GM19025 (cell line): ENCODE data around the gene ATF7IP2.
"Not testable (repeated sequence)": the region's sequence is repeated elsewhere in the genome, so short reads cannot be mapped to it uniquely, and the experiment has no call there.

Source experiments
- ATAC-seq: cut with Tn5 transposase; IDR thresholded peaks from one replicate; pipeline ENCODE4 v1.9.1; 2021; ENCODE audit warnings: mild to moderate bottlenecking, low read depth, moderate library complexity; ENCODE audit not compliant: unreplicated experiment

ATF7IP2 gene, protein sequence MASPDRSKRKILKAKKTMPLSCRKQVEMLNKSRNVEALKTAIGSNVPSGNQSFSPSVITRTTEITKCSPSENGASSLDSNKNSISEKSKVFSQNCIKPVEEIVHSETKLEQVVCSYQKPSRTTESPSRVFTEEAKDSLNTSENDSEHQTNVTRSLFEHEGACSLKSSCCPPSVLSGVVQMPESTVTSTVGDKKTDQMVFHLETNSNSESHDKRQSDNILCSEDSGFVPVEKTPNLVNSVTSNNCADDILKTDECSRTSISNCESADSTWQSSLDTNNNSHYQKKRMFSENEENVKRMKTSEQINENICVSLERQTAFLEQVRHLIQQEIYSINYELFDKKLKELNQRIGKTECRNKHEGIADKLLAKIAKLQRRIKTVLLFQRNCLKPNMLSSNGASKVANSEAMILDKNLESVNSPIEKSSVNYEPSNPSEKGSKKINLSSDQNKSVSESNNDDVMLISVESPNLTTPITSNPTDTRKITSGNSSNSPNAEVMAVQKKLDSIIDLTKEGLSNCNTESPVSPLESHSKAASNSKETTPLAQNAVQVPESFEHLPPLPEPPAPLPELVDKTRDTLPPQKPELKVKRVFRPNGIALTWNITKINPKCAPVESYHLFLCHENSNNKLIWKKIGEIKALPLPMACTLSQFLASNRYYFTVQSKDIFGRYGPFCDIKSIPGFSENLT

DNA sequence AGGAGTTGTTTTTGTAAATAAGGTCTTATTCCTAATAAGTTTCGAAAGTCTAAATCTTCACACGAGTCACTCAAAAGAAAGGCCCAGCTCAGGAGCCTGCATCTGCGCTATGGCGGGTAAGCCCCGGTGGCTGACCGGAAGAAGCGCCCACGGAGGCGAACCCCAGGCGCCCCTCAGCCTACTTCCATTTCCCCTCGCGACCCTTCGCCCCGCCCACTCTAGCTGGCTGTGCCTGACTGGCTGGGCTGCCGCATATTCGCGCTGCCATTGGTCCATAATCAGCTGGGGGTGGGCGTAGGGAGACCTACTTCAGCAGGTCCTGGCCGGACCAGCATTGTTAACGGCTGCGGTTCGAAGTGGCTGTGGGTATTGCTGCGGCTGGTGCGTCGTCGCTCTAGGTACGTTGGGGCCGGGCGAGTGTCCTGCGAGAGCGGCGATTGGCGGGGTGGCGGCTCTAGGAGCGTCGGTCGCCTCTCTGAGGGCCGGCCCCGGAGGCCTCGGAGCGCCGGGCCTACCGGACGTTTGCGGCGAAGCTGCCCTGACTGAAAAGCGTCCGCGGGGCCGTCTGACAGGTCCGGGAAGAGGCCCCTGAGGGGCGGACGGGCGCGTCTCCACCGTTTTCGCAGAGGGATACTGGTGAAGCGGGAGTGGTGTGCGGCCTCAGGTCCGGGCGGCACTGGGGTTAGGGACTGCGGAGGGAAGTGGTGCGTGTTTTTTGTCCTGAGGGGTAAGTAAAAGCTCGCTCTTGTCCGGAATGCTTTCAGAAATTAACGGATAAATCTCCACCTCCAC lies at the start of gene ATF7IP2:
ATF7IP2 (plus strand) TSS at position 337 of the 792 bp plus-strand sequence. CDS start 44,560 bp downstream, outside the sequence.
- peak; percentile 93 for ATAC-seq

DNA sequence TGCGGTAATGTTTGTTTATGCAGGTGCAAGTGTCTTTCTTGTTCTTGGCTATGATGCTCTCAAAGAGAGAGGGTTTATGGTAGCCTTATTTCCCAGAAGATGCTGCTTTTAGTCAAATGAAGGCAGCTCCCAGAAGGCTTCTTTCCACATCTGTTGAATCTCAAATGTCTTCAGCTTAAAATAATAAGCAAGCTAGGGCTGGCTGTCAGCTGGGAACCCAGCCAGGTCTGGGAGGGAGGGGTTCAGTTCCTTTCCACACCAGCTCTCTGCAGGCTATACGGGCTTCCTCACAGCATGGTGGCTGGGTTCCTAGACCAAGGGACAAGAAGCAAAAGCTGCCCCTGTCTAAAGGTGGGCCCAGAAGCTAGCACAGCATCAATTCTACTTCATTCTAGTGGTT lies 47.4 kb upstream of the ATF7IP2 start:
- ATAC-seq = no peak

DNA sequence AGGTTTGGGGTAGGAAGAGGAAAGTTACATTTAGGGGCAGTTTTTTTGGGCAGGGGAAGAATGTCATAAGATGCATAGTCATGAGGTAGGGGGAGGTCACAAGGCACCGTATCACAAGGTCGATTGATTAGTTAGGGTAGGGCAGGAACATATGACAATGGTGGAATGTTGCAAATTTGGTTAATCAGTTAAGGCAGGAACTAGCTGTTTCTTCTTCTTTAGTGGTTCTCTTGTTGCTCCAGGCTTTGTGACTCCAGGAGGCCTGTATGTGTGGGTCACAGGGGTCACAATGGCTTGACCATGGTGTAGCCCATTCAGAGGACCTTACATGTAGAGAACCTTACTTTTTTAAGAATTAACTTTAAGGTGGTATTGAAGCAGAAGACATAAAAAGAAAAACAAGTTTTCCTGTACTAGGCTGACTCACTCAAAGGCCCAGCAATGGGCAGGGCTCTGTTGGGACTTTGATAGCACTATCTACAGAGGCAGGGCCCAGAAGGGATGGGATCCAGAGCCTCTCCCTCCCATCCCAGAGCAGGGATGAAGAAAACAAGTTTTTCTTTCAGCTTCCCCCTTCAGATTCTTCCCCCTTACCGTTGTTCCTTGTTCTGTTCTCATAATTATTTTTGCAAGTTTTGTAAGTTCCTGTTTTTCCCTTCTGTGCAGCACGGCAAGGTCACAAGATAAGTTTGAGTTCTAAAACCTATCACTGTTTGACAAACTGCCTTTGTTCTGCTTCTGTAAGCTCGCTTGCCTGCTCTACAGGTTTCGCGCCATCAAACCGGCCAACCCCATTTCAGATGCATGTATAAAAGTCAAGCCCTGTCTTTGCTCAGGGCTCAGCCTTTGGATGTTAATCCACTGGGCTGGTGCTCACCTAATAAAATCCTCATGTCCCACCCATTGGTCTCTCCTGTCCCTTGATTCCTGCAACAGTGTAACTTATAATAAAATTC lies 45.8 kb upstream of the ATF7IP2 start:
- ATAC-seq = no peak

DNA sequence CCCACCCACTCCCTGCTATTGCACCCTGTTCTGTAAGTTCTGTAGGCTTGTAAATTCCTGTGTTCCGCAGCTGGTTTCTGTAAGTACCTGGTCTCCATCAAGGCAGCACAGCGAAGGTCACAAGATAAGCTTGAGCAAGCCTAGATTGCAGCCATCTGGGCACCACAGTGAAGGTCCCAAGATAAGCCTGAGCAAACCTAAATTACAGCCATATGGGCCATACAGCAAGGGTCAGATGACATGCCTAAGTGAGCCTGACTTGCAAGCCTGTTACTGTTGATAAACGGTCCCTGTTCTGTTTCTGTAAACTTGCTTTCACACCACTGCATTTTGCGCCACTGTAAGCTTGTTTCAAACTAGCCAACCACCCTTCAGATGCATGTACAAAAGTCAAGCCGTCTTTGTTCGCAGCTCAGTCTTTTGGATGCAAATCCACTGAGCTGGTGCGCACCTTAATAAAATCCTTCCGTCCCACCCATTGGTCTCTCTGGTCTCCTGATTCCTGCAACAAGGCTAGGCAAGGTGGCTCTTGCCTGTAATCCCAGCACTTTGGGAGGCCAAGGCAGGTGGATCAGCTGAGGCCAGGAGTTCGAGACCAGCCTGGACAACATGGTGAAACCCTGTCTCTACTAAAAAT lies 42.6 kb upstream of the ATF7IP2 start:
- no peak for ATAC-seq

DNA sequence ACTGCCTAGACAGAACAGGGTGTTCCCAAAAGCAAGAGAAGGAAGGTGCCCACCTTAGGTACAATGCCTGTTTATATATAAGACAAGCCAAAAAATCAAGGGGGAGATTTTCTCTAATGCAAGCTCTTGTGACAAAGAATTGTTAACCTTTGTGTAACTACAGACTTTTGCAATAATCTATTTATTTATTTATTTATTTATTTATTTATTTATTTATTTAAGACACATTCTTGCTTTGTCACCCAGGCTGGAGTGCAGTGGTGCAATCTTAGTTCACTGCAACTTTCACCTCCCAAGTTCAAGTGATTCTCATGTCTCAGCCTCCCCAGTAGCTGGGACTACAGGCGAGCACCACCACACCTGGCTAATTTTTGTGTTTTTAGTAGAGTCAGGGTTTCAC lies 41.2 kb upstream of the ATF7IP2 start:
- ATAC-seq = not testable (repeated sequence)

DNA sequence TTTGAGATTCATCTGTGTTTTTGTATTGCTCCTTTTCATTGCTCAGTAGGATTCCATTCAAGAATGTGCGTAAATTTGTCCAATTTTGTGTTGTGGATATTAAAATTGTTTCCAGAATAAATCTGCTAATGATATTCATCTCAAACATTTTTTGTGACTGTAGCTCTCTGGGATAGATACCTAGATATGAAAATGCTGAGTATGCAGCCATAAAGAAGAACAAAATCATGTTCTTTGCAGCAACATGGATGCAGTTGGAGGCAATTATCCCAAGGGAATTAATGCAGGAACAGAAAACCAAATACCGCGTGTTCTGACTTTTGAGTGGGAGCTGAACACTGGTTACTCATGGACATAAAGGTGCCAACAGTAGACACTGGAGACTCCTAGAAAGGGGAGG lies 40.2 kb upstream of the ATF7IP2 start:
- no peak for ATAC-seq

DNA sequence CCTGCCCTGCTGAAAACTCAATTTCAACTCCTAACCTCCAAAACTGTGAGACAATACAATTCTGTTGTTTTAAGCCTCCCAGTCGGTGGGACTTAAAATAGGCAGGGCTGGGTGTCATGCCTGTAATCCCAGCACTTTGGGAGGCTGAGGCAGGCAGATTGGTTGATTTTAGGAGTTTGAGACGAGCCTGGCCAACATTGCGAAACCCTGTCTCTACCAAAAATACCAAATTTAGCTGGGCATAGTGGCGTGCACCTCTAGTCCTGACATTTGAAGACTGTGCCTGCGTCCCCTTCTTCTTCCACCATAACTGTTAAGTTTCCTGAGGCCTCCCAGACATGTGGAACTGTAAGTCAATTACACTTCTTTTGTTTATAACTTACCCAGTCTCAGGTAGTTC lies 36.0 kb upstream of the ATF7IP2 start:
- no peak for ATAC-seq

DNA sequence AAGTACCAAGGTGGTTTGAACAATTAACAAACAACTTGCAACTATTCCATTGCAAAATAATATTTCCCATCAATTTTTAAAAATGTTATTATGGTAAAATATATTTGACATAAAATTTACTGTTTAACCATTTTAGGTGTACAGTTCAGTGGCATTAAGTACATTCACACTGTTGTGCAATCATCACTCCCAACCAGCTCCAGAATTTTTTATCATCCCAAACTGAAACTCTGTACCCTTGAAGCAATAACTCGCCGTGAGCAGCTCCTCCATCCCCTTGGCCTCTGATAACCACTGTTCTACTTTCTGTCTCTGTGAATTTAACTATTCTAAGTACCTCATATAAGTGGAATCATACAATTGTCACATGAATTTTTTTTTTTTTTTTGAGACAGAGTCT lies 33.6 kb upstream of the ATF7IP2 start:
- no peak for ATAC-seq

DNA sequence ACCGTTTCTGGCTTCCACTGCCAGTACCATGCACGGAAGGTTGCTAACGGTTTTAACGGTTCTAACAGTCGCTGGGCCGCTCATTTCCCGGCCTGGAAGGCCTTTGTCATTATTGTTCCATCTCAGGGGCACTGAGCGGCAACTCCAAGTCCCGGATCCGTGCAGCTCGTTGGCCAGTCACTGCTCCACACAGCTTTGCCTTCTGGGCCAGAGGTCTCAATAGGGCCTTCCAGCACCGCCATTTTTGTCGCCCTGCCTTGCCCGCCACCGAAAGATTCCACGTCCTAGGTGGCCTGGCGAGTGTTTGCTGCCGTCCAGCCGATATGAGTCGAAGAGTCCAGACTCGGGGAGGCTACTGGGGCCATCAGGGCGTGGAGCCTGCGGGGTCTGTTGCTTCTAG lies 30.3 kb upstream of the ATF7IP2 start:
- ATAC-seq = no peak

DNA sequence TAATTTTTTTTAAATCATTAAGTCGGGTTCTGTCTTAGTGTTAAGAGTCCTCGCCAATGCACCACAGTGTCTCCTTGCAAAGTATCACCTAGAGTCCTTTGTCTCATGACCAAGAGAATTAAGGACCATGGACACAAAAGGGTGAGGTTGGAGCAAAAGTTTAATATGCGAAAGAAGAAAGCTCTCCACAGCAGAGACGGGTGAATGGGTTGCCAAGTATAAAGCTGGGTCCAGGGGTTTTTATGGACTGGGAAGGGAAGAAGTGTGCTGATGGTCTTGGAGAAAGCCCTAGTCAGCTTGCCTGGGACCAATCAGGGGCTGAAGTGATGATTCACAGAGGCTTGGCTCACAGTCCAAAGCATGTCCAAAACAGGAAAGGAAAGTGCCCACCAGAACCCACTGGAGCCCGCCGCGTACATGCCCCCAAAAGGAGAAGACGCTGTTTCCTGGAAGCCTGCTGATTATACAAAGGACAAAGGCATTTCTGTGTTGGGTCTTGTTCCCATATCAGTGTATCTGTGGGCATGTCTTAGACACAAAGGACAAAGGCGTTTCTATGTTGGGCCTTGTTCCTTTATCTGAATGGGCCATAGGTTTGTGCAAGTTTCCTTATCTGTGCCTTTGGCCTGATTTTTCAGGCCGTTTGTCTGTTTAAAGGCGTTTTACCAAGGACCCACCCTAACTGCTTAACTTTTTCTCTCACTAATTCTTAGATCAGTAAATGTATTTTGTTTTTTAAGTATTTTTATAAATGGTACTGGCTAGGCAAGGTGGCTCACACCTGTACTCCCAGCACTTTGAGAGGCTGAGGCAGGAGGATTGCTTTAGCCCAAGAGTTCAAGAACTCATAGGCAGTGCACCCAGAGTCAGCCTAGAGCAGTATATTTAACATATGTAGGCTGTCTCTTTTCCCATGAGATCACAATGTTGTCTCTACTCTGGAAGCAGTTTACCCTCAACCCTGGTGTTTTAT lies 28.7 kb upstream of the ATF7IP2 start:
- ATAC-seq = no peak

DNA sequence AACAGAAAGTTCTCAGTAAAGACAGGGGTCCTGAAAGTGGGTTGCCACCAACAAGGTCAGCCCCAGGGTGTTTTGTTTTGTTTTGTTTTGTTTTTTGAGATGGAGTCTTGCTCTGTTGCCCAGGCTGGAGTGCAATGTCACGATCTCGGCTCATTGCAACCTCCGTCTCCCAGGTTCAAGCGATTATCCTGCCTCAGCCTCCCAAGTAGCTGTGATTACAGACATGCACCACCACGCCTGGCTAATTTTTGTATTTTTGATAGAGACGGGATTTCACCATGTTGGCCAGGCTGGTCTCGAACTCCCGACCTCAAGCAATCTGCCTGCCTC lies 24.1 kb upstream of the ATF7IP2 start:
- ATAC-seq = not testable (repeated sequence)

DNA sequence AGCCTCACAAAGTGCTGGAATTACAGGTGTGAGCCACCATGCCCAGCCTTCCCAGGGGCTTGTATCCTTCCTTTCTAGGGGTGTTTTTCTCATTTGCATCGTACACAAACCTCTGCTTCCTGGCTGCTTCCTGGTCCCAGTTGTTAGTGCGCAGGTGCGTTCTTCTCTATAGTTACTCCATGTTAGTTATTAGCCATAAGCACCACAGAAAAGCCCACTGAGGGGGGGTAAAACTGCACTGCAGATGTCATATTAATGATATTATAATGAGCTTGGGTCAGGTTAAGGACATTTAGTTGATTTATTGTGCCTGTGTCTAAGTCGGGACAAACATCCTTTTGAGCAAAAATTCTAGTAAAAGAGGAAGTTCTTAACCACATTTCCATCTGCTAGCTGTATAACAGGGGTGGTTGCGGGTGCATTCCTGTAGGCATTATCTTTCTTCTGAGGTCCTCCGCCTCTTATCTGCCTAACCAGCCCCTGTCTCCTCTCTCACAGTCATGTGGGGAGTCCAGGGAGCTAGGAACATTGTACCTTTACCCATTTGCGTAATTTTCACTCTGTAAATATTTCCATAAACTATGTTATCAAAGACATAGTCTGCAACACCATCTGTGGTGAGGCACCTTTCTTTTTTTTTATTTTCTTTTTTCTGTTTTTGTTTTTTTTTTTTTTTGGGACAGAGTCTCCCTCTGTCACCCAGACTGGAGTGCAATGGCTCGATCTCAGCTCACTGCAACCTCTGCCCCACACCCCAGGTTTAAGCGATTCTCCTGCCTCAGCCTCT lies 23.6 kb upstream of the ATF7IP2 start:
- no peak for ATAC-seq

DNA sequence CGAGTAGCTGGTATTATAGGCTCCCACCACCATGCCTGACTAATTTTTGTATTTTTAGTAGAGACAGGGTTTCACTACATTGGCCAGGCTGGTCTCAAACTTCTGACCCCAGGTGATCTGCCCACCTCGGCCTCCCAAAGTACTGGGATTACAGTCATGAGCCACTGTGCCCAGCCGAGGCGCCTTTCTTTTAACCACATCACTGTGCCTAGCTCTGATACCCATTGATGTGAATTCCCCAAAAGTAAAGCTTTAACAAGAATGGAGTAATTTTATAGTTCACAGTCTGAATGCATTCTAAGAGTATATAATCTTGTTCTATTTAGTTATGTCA lies 23.0 kb upstream of the ATF7IP2 start:
- not testable (repeated sequence) for ATAC-seq

DNA sequence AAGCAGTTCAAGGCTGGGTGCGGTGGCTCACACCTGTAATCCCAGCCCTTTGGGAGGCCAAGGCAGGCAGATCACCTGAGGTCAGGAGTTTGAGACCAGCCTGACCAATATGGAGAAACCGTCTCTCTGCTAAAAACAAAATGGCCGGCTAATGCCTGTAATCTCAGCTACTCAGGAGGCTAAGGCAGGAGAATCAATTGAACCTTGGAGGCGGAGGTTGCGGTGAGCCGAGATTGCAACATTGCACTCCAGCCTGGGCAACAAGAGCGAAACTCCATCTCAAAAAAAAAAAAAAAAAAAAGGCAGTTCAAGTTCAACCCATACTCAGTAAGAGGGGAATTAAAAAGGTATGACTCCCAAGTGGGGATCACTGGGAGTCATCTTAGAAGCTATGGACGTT lies 19.2 kb upstream of the ATF7IP2 start:
- not testable (repeated sequence) for ATAC-seq

DNA sequence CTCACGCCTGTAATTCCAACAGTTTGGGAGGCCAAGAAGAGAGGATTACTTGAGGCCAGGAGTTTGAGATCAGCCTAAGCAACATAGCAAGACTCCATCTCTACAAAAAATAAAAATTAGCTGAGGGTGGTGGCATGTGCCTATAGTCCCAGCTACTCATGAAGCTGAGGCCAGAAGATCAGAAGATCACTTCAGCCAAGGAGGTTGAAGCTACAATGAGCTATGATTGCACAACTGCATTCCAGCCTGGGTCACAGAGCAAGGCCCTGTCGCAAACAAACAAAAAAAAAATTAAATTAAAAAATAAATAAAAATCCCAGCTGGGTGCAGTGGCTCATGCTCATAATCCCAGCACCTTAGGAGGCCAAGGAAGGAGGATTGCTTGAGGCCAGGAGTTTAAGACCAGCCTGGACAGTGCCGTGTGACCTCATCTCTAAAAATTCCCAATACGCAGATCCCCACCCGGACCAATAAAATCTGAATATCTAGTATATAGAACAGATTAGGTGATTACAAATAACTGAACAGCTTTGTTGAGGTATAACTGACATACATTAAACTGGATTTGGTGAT lies 18.2 kb upstream of the ATF7IP2 start:
- no peak for ATAC-seq

DNA sequence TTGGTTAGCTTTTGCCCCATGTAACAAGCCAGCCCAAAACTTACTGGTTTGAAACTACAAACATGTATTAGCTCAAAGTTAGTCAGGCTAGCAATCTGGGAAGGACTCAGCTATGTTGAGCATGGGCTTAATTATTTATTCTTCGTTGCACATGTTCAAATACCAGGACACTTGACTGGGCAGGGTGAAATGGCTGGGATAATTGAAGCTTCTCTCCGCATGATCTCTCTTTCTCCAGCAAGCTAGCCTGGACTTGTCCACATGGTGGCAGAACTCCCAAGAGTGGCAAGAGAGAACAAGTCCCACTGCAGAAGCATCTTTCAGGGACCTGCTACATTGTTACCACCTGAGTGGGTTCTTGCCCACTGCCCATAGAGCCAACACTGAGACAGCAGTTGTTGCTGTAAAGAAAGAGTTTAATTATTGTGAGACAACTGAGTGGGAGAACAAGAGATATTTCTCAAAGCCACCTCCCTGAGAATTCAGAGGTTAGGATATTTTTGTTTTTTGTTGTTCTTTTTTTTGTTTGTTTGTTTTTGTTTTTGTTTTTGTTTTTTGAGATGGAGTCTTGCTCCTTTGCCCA lies 16.8 kb upstream of the ATF7IP2 start:
- no peak for ATAC-seq

DNA sequence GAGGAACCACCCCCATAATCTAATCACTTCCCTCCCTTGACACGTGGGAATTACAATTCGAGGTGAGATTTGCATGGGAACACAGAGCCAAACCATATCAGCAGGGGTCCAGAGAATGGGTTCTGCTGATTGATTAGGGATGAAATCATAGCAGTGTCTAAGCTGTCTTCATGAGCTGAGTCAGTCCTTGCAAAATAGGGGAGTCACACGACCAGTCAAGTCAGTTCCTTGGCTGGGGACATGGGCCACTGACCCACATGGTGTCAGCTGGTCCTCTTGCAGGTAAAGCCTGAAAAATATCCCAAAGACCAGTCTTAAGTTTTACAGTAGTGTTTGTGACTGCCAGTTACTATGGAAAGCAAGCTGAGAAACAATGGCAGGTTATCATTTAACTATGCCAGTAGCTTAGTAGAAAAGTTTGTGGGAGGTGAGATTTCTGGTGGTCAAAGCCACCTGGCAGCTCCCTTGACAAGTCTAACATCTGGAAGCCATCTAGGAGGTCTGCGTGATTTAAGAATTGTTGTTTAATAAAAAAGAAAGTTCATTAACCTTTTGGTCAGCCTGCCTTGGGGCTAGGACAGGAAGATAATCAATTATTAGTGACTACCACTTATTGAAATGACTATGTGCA lies 15.7 kb upstream of the ATF7IP2 start:
- peak; percentile 75 for ATAC-seq
